GM19324 (cell line): Measurements from ENCODE around the gene PRKCZ.
A peak's percentile ranks its signal among the peaks of the same experiment; 100 is the strongest.

Experiments
- ATAC-seq: cut with Tn5 transposase; IDR thresholded peaks from one replicate; pipeline ENCODE4 v1.9.1; 2021; ENCODE audit warnings: mild to moderate bottlenecking, moderate library complexity; ENCODE audit not compliant: unreplicated experiment, low FRiP score

PRKCZ gene

GRCh38 chr1:2201062-2201461, 150.9 kb downstream of the PRKCZ start:
- no peak for ATAC-seq

- no peak for ATAC-seq
Measured at GRCh38 chr1:2202008-2202575, 151.9 kb downstream of the PRKCZ start.

- ATAC-seq = no peak
Measured at GRCh38 chr1:2202843-2203601, 152.8 kb downstream of the PRKCZ start.

GRCh38 chr1:2203671-2204414, 153.6 kb downstream of the PRKCZ start:
- no peak for ATAC-seq

GRCh38 chr1:2204415-2205190, 154.4 kb downstream of the PRKCZ start:
- no peak for ATAC-seq

- peak; percentile 74 for ATAC-seq
Measured at GRCh38 chr1:2205191-2205952, 155.2 kb downstream of the PRKCZ start.

- no peak for ATAC-seq
Measured at GRCh38 chr1:2206813-2207487, 156.7 kb downstream of the PRKCZ start.

GRCh38 chr1:2208309-2209239, 158.4 kb downstream of the PRKCZ start:
- no peak for ATAC-seq

- no peak for ATAC-seq
Measured at GRCh38 chr1:2209400-2210083, 159.3 kb downstream of the PRKCZ start.

- ATAC-seq = no peak
Measured at GRCh38 chr1:2210084-2210653, 160.0 kb downstream of the PRKCZ start.

- ATAC-seq = no peak
Measured at GRCh38 chr1:2210786-2211185, 160.6 kb downstream of the PRKCZ start.

- no peak for ATAC-seq
Measured at GRCh38 chr1:2212274-2212531, 162.0 kb downstream of the PRKCZ start.

- no peak for ATAC-seq
Measured at GRCh38 chr1:2212532-2213491, 162.6 kb downstream of the PRKCZ start.

- no peak for ATAC-seq
Measured at GRCh38 chr1:2213576-2214505, 163.6 kb downstream of the PRKCZ start.

GRCh38 chr1:2214541-2215241, 164.5 kb downstream of the PRKCZ start:
- ATAC-seq = no peak
